ENCODE measurements around the gene FNDC4.
A peak's percentile ranks its signal among the peaks of the same experiment; 100 is the strongest.
"Not testable (repeated sequence)": the region's sequence is repeated elsewhere in the genome, so short reads cannot be mapped to it uniquely, and the experiment has no call there.

The FNDC4 gene, protein sequence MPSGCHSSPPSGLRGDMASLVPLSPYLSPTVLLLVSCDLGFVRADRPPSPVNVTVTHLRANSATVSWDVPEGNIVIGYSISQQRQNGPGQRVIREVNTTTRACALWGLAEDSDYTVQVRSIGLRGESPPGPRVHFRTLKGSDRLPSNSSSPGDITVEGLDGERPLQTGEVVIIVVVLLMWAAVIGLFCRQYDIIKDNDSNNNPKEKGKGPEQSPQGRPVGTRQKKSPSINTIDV

DNA sequence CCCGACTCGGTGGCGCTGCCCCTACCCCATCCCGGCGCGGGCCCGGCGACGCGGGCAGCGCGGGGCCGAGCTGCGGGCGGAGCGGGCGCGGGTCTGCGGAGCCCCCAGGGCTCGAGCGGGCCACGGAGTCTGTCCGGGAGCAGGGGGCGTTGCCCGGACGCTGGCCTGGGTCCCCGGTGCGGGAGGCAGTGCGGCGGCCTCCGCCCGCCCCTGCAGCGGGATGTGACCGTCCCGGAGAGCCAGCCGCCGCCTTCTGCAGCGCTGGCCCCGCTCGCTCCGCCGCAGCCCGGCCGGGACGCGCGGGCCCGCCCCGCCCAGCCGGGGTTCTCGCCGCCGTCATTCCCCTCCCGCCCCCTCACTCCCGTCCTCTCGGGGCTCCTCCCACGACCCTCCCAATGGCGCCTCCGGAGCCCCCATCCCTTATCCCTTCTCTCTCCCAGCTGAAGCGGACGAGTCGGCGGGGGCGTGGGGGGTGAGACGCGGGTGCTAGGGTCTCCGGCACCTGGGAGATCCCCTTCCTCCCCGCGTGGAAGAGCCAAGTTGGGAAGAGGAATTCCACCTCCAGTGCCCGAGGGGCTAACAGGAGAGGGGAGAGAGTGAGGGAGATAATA is at the start of gene FNDC4:
Gene FNDC4, minus strand, starts transcription at position 257 of the 611 bp plus-strand sequence. CDS start 521 bp downstream, outside the sequence.
- DNase-seq = no peak

DNA sequence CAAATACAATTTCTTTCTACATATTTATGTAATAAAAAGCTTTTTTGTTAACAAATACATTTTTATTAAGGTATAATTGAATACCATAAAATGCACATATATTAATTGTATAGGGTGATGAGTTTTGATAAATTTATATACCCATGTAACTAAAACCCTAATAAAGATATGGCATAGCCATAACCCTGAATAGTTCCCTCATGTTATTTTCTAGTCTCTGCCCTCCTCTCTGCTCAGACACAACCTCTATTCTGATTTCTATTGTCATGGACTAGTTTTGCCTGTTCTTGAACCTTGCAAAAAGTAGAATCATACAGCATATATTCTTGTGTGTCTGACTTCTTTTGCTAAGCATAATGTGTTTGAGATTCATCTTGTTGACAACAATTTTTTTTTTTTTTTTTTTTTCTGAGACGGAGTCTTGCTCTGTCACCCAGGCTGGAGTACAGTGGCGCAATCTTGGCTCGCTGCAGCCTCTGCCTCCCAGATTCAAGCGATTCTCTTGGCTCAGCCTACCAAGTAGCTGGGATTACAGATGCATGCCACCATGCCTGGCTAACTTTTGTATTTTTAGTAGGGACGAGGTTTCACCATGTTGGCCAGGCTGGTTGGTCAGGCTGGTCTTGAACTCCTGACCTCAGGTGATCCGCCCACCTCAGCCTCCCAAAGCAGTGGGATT is 49.3 kb upstream of the FNDC4 start:
- no peak for DNase-seq

DNA sequence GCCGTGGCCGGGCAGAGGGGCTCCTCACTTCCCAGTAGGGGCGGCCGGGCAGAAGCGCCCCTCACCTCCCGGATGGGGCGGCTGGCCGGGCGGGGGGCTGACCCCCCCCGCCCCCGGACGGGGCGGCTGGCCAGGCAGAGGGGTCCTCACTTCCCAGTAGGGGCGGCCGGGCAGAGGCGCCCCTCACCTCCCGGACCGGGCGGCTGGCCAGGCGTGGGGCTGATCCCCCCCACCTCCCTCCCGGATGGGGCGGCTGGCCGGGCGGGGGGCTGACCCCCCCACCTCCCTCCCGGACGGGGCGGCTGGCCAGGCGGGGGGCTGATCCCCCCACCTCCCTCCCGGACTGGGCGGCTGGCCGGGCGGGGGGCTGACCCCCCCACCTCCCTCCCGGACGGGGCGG is 44.6 kb upstream of the FNDC4 start:
- DNase-seq = not testable (repeated sequence)

DNA sequence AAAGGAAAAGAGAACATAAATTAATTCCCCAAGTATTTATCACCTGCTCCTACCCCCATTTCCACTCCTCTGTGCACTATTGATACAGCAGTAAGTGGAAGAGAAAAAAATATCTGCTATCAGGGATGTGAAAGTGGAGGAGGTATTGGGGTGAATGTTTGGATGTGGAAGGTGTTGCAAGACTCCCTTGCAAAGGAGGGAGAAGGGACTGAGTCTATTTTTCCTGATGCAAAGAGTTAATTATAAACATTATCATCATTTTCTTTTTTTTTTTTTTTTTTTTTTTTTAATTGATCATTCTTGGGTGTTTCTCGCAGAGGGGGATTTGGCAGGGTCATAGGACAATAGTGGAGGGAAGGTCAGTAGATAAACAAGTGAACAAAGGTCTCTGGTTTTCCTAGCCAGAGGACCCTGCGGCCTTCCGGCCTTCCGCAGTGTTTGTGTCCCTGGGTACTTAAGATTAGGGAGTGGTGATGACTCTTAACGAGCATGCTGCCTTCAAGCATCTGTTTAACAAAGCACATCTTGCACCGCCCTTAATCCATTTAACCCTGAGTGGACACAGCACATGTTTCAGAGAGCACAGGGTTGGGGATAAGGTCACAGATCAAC is 43.9 kb upstream of the FNDC4 start:
- not testable (repeated sequence) for DNase-seq

DNA sequence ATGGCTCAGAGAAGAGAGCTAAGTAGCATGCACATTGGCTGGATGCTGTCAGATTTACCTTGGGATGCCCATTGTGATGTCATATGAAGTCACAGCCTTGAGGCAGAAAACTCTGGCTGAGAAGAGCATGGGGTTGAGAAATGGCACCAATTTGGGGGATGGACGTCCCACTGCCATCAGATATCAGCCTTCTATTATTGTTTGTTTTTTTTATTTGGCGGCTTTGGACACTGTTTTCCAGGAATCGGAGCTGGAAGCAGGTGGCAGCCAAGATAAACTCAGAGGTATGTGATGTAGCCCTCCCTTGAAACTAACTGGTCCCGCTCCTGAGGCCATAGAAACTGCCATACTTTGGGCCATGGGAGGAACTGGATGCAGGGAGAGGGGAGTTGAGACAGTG is 42.3 kb upstream of the FNDC4 start:
- DNase-seq = no peak

DNA sequence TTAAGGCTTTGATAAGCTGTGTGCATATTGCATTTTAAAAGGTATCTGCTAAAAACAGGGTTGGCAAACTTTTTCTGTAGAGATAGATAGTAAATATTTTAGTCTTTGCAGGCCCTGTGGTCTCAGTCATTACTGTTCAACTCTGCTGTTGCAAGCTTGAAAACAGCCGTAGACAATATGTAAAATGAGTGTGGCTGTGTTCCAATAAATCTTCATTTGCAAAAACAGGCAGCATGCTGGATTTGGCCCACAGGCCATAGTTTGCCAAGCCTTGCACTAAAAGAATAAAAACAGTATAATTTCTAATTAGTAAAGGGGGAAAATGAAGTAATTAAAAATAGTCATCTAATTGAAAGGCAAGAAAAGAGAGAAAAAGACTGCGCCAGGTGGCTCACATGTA is 37.0 kb upstream of the FNDC4 start:
- DNase-seq = no peak

DNA sequence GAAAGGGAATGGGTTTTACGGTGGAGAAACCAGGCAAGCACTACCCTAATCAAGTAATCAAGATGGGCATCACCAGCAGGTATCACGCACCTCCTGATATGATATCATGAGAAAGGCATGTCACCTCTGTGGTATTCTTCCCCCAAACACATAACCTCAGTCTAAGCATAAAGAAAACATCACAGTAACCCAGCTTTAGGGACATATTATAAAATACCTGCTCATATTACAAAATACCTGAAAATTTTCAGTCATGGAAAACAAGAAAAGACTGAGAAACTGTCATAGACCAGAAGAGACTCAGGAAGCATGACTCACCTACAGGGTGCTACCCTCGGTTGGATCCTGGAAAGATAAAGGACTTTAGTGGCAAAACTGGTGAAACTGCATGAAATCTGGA is 32.2 kb upstream of the FNDC4 start:
- no peak for DNase-seq

DNA sequence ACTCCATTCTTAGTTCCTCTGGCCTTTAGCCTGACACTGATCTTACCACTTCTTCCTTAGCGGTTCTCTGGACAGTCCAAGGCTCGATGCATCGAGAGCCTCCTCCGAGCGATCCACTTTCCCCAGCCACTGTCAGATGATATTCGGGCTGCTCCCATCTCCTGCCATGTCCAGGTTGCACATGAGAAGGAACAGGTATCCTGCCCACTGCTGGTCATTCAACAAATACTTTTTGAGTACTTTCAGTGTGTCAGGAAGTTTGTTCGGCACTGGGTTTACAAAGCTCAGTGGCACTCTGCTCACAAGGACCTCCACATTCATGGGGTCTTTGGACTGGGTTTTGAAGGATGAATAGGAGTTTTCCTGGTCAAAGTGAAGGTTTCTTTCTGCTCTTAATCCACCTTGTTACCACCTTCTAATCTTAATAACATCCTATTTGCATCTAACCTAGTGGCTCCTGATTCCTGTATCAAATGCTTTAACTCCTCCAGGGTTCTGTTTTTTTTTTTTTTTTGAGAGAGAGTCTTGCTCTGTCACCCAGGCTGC is 27.5 kb upstream of the FNDC4 start:
- no peak for DNase-seq

DNA sequence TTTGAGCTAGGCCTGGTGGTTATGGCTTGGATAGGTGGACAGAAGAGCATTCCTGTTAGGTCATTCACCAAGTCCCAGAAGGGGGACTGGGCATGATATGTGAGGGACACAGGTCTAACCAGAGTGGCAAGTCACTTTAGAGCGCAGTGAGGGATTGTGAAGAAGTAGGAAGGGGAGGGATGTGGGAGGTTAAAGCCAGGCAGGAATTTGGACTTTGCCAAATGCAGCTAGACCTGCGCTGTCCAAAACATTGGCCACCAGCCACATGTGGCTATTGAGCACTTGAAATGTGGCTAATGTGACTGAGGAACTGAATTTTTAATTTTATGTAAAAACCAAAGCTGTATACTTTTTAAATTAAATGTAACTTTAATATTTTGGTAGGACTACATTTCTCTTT is 25.3 kb upstream of the FNDC4 start:
- no peak for DNase-seq

DNA sequence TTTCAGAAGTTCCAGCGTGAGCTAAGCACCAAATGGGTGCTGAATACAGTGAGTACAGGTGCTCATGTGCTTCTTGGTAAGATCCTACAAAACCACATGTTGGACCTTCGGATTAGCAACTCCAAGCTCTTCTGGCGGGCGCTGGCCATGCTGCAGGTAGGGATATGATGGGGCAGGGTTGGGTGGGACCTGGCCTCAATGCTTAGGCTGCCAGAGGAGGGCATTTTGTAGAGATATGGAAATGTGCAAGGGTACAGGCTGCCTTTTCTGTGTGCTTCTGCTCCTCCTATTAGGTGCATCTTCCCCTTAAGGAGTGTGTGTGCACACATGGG is 23.7 kb upstream of the FNDC4 start:
- no peak for DNase-seq

DNA sequence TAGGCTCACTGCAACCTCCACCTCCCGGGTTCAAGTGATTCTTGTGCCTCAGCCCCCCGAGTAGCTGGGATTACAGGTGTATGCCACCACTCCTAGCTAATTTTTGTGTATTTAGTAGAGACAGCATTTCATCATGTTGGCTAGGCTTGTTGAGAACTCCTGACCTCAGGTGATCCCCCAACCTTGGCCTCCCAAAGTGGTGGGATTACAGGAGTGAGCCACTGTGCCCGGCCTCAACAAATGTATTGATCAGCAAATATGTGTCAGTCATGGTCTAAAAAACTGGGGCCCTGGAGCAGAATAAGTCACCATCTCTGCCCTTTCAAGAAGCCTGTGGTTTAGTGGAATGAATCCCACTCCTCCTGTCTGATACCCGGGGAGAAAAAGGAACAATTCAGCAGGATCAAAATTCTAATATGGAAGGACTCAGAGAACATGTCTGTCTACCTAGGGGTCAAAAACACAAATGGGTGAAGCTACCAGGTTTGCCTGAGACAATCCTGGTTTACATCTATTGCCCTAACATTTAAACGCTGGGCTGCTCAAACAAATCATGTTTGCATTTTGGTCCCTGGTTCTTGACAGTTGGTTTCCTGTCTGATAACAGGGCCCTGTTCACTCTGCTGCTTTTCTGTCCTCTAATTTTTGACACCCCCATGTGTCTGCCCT is 23.2 kb upstream of the FNDC4 start:
- DNase-seq = no peak

DNA sequence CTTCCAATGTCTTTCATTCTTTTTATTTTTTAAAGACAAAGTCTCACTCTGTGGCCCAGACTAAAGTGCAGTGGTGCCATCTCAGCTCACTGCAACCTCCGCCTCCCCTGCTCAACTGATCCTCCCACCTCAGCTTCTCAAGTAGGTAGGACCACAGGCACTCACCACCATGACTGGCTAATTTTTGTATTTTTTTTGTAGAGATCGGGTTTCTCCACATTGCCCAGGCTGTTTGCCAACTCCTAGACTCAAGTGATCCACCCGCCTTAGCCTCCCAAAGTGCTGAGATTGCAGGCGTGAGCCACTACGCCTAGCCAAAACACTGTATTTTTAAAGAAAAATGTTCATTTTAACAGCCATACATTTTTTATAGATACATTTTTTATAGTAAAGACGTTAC is 14.3 kb upstream of the FNDC4 start:
- DNase-seq = no peak

DNA sequence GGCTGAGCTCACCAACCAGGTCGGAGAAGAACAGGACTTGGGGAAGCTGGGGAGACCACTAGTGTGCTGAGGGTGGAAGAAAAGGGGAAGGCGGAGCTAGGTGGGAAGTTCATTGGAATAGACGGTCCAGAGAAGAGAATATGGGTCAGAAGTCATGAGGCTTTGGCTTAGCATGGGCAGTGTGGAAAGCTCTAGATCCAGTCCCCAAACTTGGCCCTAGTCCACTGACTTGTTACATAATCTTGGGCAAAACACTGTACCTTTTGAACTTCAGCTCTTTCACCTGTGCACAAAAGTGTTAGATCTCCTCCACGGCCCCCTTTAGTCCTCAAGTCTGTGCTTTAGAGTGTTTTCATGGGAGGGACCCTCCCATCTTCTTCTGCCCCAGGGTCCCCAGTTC is 12.3 kb upstream of the FNDC4 start:
- no peak for DNase-seq

DNA sequence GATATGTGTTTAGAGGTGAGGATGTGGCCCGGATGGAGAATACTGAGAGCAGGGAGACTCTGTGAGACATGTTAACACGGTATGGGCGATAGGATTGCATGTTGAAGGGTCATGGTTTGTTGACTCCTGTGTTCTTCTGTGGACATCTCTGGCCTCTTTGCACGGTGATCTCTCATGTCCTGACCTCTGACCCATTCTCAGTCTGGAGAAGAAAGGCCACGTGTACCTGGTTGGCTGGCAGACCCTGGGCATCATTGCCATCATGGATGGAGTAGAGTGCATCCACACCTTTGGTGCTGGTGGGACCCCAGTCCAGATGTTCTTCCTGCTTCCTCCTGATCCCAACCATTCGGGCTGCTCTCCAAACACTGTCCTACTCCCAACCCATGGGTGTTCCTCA is 11.6 kb upstream of the FNDC4 start:
- DNase-seq = no peak

DNA sequence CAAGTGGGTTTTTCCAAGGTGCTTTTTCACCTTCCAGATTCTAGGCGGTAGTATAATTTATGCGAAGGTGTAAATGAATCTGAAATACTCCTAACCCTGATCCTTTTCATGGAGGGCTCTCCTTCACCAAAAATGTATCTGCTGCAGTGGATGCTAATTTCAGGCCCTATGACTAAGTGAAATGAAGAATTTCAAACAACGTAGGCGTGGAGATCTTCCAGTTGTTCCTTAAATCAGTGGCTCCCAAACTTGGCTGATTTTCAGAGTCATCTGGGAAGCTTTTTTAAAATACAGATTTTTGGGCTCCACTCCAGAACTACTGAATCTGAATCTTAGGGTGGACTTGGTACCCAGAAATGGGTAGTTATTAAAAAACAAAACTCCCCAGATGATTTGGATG is 7.1 kb upstream of the FNDC4 start:
- DNase-seq = no peak

DNA sequence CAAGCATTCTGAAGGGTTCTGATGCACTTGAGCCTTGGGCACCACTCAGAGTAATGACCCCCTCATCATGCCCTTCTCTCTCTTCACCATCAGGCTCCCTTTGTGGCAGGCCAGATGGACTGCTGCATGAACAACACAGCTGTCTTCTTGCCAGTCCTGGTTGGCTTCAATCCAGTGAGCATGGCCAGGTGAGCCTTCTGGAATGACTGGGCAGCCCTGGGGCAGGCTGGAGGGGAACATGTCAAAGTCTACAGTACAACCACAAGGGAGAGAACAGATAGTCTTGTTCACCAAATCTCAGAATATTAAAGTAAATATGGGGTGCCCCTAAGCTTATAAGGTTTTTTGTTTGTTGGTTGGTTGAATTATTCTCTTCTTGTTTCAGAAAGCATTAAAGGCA is 6.0 kb upstream of the FNDC4 start:
- DNase-seq = no peak

DNA sequence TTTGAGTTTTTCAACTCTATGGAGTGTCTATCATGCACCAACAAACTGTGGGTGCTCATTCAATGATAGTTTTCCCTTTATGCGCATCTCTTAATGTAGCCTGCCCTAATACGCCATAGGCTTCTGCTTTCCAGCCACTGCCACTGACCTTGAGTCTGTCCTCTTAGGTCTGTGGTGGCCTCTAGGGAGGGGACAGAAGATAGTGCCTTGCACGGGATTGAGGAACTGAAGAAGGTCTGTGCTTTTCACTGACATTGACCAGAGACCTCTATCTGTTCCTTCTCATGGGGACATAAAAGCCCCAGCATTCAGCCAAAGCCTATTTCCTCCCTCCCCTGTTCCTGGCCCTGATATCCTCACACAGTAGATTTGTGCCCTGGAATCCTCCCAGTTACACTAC is 4.0 kb upstream of the FNDC4 start:
- DNase-seq = no peak

DNA sequence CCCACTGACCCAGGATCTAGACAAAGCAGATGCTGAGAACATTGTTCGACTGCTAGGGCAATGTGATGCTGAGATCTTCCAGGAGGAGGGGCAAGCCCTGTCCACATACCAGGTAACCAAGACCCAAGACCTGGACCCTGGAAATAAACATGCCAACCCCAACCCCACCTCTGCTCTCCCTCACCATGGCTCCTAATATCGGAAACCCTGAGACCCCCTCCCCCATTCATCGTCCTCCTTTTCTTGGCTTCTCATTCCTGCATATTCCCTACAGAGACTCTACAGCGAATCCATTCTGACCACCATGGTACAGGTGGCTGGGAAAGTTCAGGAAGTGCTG is 2.3 kb upstream of the FNDC4 start:
- DNase-seq = no peak

DNA sequence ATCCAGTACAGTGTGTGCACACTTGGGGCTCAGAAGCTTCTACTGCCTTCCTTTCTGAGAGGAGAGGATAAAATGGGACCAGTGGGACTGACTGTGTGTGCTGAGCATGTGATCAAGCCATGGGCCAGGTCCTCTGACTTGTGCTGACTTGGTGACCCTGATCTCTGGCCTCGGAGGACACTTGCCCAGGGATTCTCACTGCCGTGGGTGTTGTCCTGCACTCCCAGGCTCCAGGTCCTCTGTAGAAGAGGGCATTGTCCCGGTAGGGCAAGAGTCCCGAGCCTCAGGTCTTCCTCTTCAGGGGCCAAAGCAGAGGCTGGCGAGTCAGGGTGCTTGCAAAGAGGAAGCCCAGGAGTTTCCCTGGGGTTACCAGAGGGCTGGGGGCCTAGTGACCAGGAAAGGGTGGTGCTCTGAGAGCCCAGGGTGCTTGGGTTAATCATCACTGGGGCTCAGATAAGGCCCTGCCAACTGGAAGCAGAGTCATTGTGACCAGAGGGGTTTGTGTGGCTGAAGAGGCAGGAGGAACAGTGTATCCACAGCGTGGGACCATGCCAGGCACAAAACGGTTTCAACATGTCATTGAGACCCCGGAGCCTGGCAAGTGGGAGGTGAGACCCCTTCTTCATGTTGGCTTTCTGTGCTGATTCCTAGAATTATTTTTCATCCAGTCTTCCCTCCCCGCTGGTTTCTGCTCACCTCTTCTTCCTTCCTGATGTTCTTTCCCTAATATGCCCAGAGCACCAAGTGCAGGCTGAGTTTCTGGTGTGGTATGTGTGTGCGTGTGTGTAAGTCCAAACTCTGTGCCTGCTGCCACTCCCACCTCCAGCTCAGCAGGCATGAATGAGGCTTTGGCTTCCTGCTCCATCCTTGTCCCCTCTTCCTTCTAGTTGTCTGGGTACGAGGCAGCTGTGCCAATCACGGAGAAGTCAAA is 1.6 kb upstream of the FNDC4 start, which contains the start of gene GCKR:
Gene GCKR, plus strand, starts transcription at position 483 of the 931 bp plus-strand sequence. Its CDS starts 66 bp downstream, at position 549.
- peak; percentile 27 for DNase-seq

DNA sequence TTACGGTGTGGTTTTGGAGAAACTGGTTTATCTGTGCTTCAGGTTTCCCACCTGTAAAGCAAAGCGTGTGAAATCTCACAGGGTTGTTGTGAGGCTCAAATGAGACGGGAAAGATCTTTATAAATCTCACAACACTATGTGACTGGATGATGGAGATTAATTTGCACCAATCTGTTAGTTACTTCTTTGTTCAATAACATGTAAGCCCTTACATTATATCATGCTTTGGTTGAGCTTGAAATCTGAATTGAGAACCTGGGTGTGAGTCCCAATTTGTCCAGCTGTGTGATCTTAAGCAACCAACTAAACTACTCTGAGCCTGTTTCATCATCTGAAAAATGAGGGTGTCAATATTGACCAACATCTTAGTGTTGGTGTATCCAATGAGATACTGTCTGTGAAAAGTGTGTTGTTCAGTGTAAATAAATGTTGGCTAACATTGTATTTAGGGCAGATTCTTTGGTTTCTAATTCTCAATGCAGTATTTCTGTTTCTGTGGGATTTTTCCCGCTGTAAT is 898 bp upstream of the FNDC4 start:
- no peak for DNase-seq

DNA sequence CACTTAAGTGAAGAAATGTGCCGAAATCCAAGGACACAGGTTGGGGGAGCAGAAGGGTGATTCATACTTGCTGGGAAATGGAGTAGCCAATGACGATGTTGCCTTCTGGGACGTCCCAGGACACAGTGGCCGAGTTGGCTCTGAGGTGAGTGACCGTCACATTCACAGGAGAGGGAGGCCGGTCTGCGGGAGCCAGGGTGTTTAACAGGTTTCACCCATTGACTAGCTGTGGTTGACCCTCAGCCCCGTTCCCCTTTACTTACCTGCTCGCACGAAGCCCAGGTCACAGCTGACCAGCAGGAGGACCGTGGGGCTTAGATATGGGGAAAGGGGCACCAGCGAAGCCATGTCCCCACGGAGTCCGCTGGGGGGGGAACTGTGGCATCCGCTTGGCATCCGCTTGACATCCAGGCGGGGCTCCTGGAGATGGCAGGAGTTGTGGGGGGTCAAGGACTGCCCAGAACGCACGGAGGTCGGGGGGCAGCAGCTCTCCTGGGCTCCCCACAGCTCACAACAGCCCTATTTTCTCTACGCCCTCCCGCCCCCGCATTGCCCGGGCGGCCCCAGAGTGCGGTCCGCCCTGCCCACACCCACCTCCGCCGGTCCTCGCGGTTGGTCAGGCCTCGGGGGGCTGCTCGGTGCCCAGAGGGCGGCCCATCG is 586 bp downstream of the FNDC4 start:
- no peak for DNase-seq

DNA sequence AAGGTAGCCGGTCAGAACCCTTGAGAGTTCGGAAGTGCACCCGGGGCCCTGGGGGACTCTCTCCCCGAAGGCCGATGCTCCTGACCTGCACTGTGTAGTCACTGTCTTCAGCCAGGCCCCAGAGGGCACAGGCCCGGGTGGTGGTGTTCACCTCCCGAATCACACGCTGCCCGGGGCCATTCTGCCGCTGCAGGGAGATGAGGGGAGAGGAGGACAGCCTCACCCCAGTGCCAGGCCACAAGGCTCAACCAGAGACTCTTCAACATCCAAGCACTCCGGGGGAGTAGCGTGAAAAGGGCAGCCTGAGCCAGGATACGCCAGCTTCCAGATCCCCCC is 1.1 kb downstream of the FNDC4 start:
- DNase-seq = no peak
